OCI-LY1 (cell line): ENCODE results near the gene PVR.

Experiments
- H2AFZ ChIP-seq: fragments of 200-600 bp; sonication (generic), shearing (Covaris generic); 2 replicates; pipeline ENCODE4 v1.6.0; 2014; ENCODE audit warnings: antibody characterized with exemption, mild to moderate bottlenecking, low read length
- H3F3A ChIP-seq: fragments of 200-600 bp; sonication (generic), shearing (Covaris generic); 2 replicates; pipeline ENCODE4 v1.6.0; 2014; ENCODE audit warnings: mild to moderate bottlenecking, antibody characterized with exemption, low read length, moderate library complexity; ENCODE audit not compliant: insufficient read depth
- H3K27ac ChIP-seq: fragments of 200-600 bp; sonication (generic); 2 replicates; pipeline ENCODE4 v1.5.1; 2014; ENCODE audit warnings: low read length, mixed run types, mild to moderate bottlenecking, low read depth; ENCODE audit not compliant: poor library complexity, severe bottlenecking
- H3K27me3 ChIP-seq: fragments of 200-600 bp; sonication (generic); 2 replicates; pipeline ENCODE4 v1.6.0; 2014; ENCODE audit warnings: antibody characterized with exemption, mild to moderate bottlenecking, low read length, moderate library complexity; ENCODE audit not compliant: insufficient read depth
- H3K36me3 ChIP-seq: fragments of 200-600 bp; sonication (generic); 2 replicates; pipeline ENCODE4 v1.6.1; 2014; ENCODE audit warnings: mild to moderate bottlenecking, antibody characterized with exemption, low read length, moderate library complexity, mixed read lengths; ENCODE audit not compliant: insufficient read depth
- H3K4me1 ChIP-seq: fragments of 200-600 bp; sonication (generic); 2 replicates; pipeline ENCODE4 v1.5.1; 2014; ENCODE audit warnings: mild to moderate bottlenecking, low read length, moderate library complexity; ENCODE audit not compliant: insufficient read depth, severe bottlenecking
- H3K4me2 ChIP-seq: fragments of 200-600 bp; sonication (generic), shearing (Covaris generic); 2 replicates; pipeline ENCODE4 v1.6.1; 2014; ENCODE audit warnings: low read length
- H3K4me3 ChIP-seq: fragments of 200-600 bp; sonication (generic); 2 replicates; pipeline ENCODE4 v1.5.1; 2014; ENCODE audit warnings: low read length, low read depth, mild to moderate bottlenecking, mixed read lengths; ENCODE audit not compliant: poor library complexity, severe bottlenecking
- H3K79me2 ChIP-seq: fragments of 200-600 bp; shearing (Covaris generic); 2 replicates; pipeline ENCODE4 v1.6.1; 2016; ENCODE audit warnings: mixed run types, low read length, mixed read lengths; ENCODE audit not compliant: insufficient read depth
- H3K9ac ChIP-seq: fragments of 200-600 bp; sonication (generic), shearing (Covaris generic); 2 replicates; pipeline ENCODE4 v1.6.1; 2014; ENCODE audit warnings: mild to moderate bottlenecking, low read length, mixed read lengths
- H3K9me2 ChIP-seq: fragments of 200-600 bp; sonication (generic), shearing (Covaris generic); 2 replicates; pipeline ENCODE4 v1.6.1; 2014; ENCODE audit warnings: low read depth, mild to moderate bottlenecking, low read length, mixed read lengths
- H3K9me3 ChIP-seq: fragments of 200-600 bp; shearing (Covaris generic); 2 replicates; pipeline ENCODE4 v1.6.1; 2014; ENCODE audit warnings: low read length, mixed read lengths
- H4K20me1 ChIP-seq: fragments of 200-600 bp; sonication (generic), shearing (Covaris generic); 2 replicates; pipeline ENCODE4 v1.6.0; 2016; ENCODE audit warnings: mild to moderate bottlenecking, low read length; ENCODE audit not compliant: insufficient read depth
- EZH2 ChIP-seq: fragments of 200-600 bp; sonication (generic), shearing (Covaris generic); IDR thresholded peaks from 2 replicates; pipeline ENCODE4 v1.8.0; 2017; ENCODE audit warnings: borderline replicate concordance, mixed run types, mild to moderate bottlenecking, antibody characterized with exemption, low read length, moderate library complexity, mixed read lengths
- TF ChIP-seq, protein P1 (sequence below): fragments of 200-600 bp; sonication (generic), shearing (Covaris generic); IDR thresholded peaks from 2 replicates; pipeline ENCODE4 v1.5.1; 2017; ENCODE audit warnings: mild to moderate bottlenecking, antibody characterized with exemption, low read length, moderate library complexity, mixed read lengths

The PVR gene

DNA sequence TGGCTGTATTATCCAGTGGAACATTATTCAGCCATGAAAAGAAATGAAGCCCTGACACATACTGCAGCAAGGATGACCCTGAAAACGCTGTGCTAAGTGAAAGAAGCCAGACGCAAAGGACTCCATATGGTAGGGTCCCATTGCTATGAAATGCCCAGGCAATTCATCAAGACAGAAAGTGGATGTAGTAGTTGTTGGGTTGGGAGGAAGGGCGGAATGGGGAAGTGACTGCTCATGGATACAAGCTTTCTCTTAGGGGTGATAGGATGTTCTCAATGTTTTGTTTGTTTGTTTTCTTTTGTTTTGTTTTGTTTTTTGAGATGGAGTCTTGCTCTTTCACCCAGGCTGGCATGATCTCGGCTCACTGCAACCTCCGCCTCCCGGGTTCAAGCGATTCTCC, 44.2 kb downstream of the PVR start:
- Histone ChIP-seq H3F3A (no peaks in the 10 kb centered on the region), H3K4me1 (no peaks in the 10 kb centered on the region), H3K79me2 (no peaks in the 10 kb centered on the region)

DNA sequence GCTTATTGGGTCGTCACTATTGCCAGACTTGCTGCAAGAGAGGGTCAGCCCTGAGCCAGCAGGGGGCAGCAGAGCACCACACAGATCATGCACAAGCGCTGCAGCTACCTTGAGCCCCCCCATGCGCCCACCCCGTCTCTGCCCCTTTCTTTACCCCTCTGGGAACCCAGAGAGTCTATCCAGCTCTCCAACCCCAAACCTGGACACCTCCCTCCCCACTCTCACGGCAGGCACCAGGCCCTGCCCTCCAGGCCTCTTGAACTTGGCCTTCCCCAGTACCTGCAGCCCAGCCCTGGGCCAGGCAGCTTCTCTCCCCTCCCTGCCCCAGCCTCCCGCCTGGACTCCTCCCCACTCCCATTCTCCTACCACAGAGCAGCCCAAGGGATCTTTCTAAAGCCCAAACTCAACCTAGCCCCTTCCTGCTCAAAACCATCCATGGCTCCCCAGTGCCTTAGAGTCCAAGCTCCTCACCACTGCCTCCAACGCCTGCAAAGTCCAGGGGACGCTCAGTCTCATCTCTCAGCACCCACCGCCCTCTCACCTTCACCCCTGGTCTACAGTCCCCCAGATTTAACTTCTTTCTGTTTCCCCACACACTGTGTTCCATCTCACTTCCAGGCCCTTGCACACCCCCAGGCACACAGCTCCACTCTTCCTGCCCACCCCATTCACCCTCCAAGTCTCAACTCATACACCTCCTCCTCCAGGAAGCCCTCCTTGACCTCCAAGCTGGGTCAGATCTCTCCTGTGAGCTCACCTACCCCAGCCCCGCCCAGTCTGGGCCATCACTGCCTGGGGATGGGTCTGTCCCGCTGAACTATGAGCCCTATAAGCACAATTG, 45.8 kb downstream of the PVR start:
- no peaks in the 10 kb centered on the region for H3K4me1 ChIP-seq

More for the DNA sequence above, 44.2 kb downstream of the PVR start:
- Histone ChIP-seq H4K20me1 (no peaks in the 10 kb centered on the region), H3K27me3 (no peaks in the 10 kb centered on the region; the same call in 1 of the 2 replicates), H3K4me3 (no peak overlapping the region), H3K4me2 (no peak overlapping the region), H3K9ac (no peak overlapping the region), H2AFZ (no peak overlapping the region), H3K36me3 (no peaks in the 10 kb centered on the region), H3K9me3 (no peaks in the 10 kb centered on the region), H3K27ac (no peak overlapping the region), H3K9me2 (no peaks in the 10 kb centered on the region)
- TF ChIP-seq, protein P1, sequence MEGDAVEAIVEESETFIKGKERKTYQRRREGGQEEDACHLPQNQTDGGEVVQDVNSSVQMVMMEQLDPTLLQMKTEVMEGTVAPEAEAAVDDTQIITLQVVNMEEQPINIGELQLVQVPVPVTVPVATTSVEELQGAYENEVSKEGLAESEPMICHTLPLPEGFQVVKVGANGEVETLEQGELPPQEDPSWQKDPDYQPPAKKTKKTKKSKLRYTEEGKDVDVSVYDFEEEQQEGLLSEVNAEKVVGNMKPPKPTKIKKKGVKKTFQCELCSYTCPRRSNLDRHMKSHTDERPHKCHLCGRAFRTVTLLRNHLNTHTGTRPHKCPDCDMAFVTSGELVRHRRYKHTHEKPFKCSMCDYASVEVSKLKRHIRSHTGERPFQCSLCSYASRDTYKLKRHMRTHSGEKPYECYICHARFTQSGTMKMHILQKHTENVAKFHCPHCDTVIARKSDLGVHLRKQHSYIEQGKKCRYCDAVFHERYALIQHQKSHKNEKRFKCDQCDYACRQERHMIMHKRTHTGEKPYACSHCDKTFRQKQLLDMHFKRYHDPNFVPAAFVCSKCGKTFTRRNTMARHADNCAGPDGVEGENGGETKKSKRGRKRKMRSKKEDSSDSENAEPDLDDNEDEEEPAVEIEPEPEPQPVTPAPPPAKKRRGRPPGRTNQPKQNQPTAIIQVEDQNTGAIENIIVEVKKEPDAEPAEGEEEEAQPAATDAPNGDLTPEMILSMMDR: no peak
- TF ChIP-seq EZH2: no peak

DNA sequence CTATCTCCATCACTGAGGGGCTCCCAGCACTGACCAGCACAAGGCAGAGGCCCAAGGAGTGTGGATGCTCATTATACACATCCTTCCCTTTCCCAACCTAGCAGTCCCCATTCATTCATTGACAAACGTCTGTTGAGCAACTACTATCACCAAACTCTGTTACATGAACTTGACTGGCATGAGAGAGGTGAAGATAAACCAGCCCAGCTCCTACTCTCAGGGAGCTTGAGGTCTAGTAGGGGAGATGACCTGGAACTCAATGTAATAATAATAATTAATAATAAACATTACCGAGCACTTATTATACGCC, 46.4 kb downstream of the PVR start:
- no peak overlapping the region for H3K4me2 ChIP-seq
- no peaks in the 10 kb centered on the region; the same call in 1 of the 2 replicates for H3K27me3 ChIP-seq
- no peak for TF ChIP-seq EZH2
- TF ChIP-seq, protein P1: no peak
- H3K36me3 ChIP-seq: no peaks in the 10 kb centered on the region
- no peaks in the 10 kb centered on the region for H4K20me1 ChIP-seq
- no peak overlapping the region for H3K4me3 ChIP-seq
- H3K4me1 ChIP-seq: no peaks in the 10 kb centered on the region
- no peak overlapping the region for H3K27ac ChIP-seq
- H3K9ac ChIP-seq: no peak overlapping the region
- H3K9me2 ChIP-seq: no peaks in the 10 kb centered on the region
- H3F3A ChIP-seq: no peaks in the 10 kb centered on the region
- H3K79me2 ChIP-seq: no peaks in the 10 kb centered on the region
- H3K9me3 ChIP-seq: no peaks in the 10 kb centered on the region
- no peak overlapping the region for H2AFZ ChIP-seq

More for the DNA sequence above, 45.8 kb downstream of the PVR start:
- no peaks in the 10 kb centered on the region for H3K79me2 ChIP-seq
- H4K20me1 ChIP-seq: no peaks in the 10 kb centered on the region
- H3F3A ChIP-seq: no peaks in the 10 kb centered on the region
- H3K9ac ChIP-seq: no peak overlapping the region
- H3K9me3 ChIP-seq: no peaks in the 10 kb centered on the region
- H3K4me3 ChIP-seq: no peak overlapping the region
- H3K27ac ChIP-seq: no peak overlapping the region
- no peaks in the 10 kb centered on the region; the same call in 1 of the 2 replicates for H3K27me3 ChIP-seq
- no peak for TF ChIP-seq EZH2
- TF ChIP-seq, protein P1: peak; percentile 87
- H3K9me2 ChIP-seq: no peaks in the 10 kb centered on the region
- H3K4me2 ChIP-seq: no peak overlapping the region
- H2AFZ ChIP-seq: no peak overlapping the region
- H3K36me3 ChIP-seq: no peaks in the 10 kb centered on the region
